ENCODE measurements around the gene ZFP3. TPM values are rescaled to one million over a fixed set of nuclear protein-coding genes. Genes with fewer than 3 reads are reported as not detected.
A peak's percentile ranks its signal among the peaks of the same experiment; 100 is the strongest.

Gene ZFP3
- total and polyA plus RNA-seq, 11 donors, result 4.0 to 14.5 (median 9.3) TPM

DNA sequence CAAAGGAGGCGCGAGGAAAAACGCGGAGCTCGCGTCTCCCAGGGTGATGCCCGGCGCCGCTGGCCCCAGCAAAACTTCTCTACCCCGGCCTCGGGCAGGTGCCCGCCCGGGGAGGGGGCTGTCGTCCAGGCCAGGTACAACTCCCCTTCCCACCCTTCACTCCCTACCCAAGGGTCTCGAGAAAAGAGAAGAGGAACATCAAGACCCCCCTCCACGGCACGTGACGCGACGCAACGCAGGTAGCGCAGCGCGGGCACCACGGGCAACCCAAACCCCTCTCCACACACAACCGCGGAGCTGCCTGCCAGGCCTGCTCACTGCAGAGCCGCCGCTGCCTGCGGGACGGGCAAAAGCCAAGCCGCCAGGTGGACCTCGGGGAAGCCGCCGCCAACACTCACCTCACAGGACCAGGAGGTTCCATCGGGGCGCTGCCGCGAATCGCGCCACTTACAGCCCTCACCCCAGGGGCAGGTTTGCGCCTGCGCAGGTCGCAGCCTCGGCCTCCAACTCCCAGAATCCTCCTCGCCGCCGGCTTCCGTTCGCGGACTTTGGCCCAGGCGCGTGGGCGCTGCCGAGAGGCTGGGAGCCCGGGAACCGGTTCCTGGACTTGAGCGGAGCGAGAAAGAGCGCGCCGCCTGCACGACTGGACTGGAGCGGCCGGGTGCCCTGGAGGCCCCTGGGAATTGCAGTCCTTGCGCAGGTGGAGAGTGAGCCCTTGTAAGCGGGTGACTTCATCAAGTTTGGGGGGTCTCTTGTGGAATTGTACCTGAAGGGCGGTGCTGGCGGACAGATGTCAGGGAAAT, 33.3 kb downstream of the ZFP3 start, which contains the start of gene ZNF232:
Gene ZNF232, minus strand, starts transcription at position 477 of the 803 bp plus-strand sequence. Its CDS starts 56 bp downstream, at position 421.
- Histone ChIP-seq H3K9me3 (no peaks in the 10 kb centered on the region), H3K36me3 (peaks cover 0 to 39% (median 18%) of the 10 kb centered on the region in 9 donors), H3K27me3 (peaks cover 0 to 21% (median 16%) of the 10 kb centered on the region in 9 donors), H3K4me1 (peaks cover 0 to 23% (median 12%) of the 10 kb centered on the region in 12 donors), H3K4me3 (peak within 1 kb of the TSS; percentile 63 to 98 (median 82)), H3K27ac (peak within 1 kb of the TSS in 11 of 12 donors; percentile 24 to 87 (median 76))
- 0 to 1% (median 0%) methylated on average over 39 to 69 of the region's 69 CpGs for WGBS, 4 donors
- DNase-seq (peak; percentile 93 to 98 (median 97)), ATAC-seq (peak; percentile 92 to 98 (median 96))
- intact Hi-C loops (cut with DNase I), result loop anchor here in 2 of 10 donors (2.0 to 5.0 kb wide), 2 partner anchors 34 to 79 kb away; partner anchors contain the start of genes ZFP3 (in 1 of the 2) and ZNF594 (in 1 of the 2)
- peak in 1 of 2 donors; percentile 62 for TF ChIP-seq POLR2A (IDR thresholded peaks at IDR 0.05)
- TF ChIP-seq, protein P1, sequence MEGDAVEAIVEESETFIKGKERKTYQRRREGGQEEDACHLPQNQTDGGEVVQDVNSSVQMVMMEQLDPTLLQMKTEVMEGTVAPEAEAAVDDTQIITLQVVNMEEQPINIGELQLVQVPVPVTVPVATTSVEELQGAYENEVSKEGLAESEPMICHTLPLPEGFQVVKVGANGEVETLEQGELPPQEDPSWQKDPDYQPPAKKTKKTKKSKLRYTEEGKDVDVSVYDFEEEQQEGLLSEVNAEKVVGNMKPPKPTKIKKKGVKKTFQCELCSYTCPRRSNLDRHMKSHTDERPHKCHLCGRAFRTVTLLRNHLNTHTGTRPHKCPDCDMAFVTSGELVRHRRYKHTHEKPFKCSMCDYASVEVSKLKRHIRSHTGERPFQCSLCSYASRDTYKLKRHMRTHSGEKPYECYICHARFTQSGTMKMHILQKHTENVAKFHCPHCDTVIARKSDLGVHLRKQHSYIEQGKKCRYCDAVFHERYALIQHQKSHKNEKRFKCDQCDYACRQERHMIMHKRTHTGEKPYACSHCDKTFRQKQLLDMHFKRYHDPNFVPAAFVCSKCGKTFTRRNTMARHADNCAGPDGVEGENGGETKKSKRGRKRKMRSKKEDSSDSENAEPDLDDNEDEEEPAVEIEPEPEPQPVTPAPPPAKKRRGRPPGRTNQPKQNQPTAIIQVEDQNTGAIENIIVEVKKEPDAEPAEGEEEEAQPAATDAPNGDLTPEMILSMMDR (IDR thresholded peaks at IDR 0.05), result peak in 3 of 12 donors; percentile 8 to 29 (median 10)

DNA sequence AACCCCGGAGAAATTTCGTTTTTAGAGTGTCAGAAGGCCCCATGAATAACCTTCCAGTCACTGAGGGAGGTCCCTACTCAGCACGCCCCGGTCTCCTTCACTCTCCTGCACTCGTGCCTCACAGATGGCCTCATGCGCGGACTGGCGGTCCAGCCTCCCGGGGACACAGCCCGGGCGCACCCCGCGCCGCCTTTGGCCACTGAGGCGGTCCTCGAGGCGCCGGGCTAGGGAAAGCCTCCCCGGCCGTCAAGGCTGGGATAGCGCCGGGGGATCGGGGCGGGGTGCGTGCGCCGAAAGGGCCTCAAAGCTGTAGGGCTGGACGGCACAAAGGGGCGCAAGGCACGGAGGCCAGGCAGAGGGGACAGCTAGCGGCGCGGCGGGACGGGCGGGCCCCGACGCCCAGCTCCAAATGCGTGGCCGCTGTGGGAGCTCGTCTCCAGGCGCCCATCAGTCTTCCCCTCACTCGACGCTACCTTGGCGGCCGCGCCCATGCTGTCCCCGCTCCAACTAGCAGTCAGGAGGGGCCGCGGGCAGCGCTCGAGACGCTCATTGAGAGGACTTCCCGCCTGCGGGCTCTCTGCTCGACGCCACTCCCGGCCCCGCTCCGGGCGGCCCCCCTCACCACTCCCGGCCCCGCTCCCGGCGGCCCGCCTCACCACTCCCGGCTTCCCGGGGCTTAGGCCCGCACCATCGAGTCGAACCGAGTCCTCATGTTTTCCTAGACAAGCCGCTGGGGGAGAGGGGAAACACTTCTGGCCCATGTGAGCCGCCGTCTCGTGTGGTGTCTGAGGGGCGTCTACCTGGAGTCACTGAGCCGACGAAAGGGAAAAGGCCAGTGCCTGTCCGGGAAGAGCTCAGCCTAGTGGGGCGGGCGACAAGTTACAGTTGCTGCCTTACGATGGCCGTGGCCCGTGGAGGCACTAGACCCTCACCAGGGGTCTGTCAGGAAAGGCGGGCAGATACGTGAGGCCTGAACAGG, 37.7 kb downstream of the ZFP3 start, which contains the start of gene USP6:
Gene USP6, plus strand, starts transcription at position 360 of the 979 bp plus-strand sequence. CDS start 14,336 bp downstream, outside the sequence.
- Histone ChIP-seq H3K4me3 (peak within 1 kb of the TSS in 5 of 12 donors; percentile 15 to 58 (median 44)), H3K36me3 (peaks cover 0 to 13% (median 0%) of the 10 kb centered on the region in 9 donors), H3K27me3 (peaks cover 0 to 34% (median 19%) of the 10 kb centered on the region in 9 donors), H3K4me1 (peaks cover 0 to 16% (median 5%) of the 10 kb centered on the region in 12 donors), H3K27ac (peak within 1 kb of the TSS in 2 of 12 donors; percentile 14 to 71), H3K9me3 (no peaks in the 10 kb centered on the region)
- intact Hi-C loops (cut with DNase I), result no loop called here
- WGBS, 4 donors, result 16 to 41% (median 20%) methylated on average over 24 to 87 of the region's 87 CpGs
- DNase-seq (peak in 1 of 5 donors; percentile 65), ATAC-seq (peak in 1 of 4 donors; percentile 35)
- no peak for TF ChIP-seq POLR2A (IDR thresholded peaks at IDR 0.05)
- TF ChIP-seq, protein P1 (IDR thresholded peaks at IDR 0.05), result no peak

GRCh38 chr17:5118219-5118618, 40.0 kb downstream of the ZFP3 start:
- H3K27me3 ChIP-seq, result peaks cover 0 to 44% (median 25%) of the 10 kb centered on the region in 9 donors
- peaks cover 0 to 16% (median 4%) of the 10 kb centered on the region in 12 donors for H3K4me1 ChIP-seq
- DNase-seq (peak in 1 of 5 donors; percentile 11), ATAC-seq (no peak)
- H3K9me3 ChIP-seq, result no peaks in the 10 kb centered on the region
- no peak overlapping the region for H3K4me3 ChIP-seq
- intact Hi-C loops (cut with DNase I), result no loop called here
- no peak overlapping the region for H3K27ac ChIP-seq
- 82 to 87% (median 86%) methylated on average over 4 to 6 of the region's 6 CpGs for WGBS, 4 donors
- TF ChIP-seq POLR2A (IDR thresholded peaks at IDR 0.05), result no peak
- TF ChIP-seq, protein P1 (IDR thresholded peaks at IDR 0.05), result no peak
- peaks cover 0 to 13% (median 0%) of the 10 kb centered on the region in 9 donors for H3K36me3 ChIP-seq

Measured in heart left ventricle (tissue), 16 donors.